HG02885 (cell line): Measurements from ENCODE around the gene ASF1A.

ENCODE experiments used
- ATAC-seq: cut with Tn5 transposase; IDR thresholded peaks from one replicate; pipeline ENCODE4 v1.9.1; 2021; ENCODE audit warnings: mild to moderate bottlenecking; ENCODE audit not compliant: unreplicated experiment, poor library complexity

The ASF1A gene

GRCh38 chr6:118881440-118882313 is 12.3 kb upstream of the ASF1A start:
- peak; percentile 89 for ATAC-seq

GRCh38 chr6:118882314-118882905 is 11.5 kb upstream of the ASF1A start:
- ATAC-seq, result no peak

- no peak for ATAC-seq
Observed at GRCh38 chr6:118886641-118887040, 7.3 kb upstream of the ASF1A start.

- no peak for ATAC-seq
Observed at GRCh38 chr6:118889163-118889562, 4.8 kb upstream of the ASF1A start.

- peak; percentile 27 for ATAC-seq
Observed at GRCh38 chr6:118890997-118891790, 2.8 kb upstream of the ASF1A start.

- ATAC-seq, result no peak
Observed at GRCh38 chr6:118892355-118892991, 1.5 kb upstream of the ASF1A start.

- peak; percentile 17 for ATAC-seq
Observed at GRCh38 chr6:118893064-118893806, 717 bp upstream of the ASF1A start.

- peak; percentile 37 for ATAC-seq
Observed at GRCh38 chr6:118894425-118895260, 691 bp downstream of the ASF1A start.

- ATAC-seq, result no peak
Observed at GRCh38 chr6:118895261-118895560, 1.3 kb downstream of the ASF1A start.

- ATAC-seq, result no peak
Observed at GRCh38 chr6:118895859-118896258, 1.9 kb downstream of the ASF1A start.

- peak; percentile 22 for ATAC-seq
Observed at GRCh38 chr6:118896339-118897136, 2.6 kb downstream of the ASF1A start.

GRCh38 chr6:118897386-118897785 is 3.4 kb downstream of the ASF1A start:
- no peak for ATAC-seq

- no peak for ATAC-seq
Observed at GRCh38 chr6:118899948-118900347, 6.0 kb downstream of the ASF1A start.

GRCh38 chr6:118902726-118903125 is 8.8 kb downstream of the ASF1A start:
- no peak for ATAC-seq

- no peak for ATAC-seq
Observed at GRCh38 chr6:118903138-118903537, 9.2 kb downstream of the ASF1A start.

GRCh38 chr6:118903691-118904090 is 9.7 kb downstream of the ASF1A start:
- no peak for ATAC-seq

GRCh38 chr6:118905084-118905483 is 11.1 kb downstream of the ASF1A start:
- ATAC-seq, result no peak

GRCh38 chr6:118905851-118906250 is 11.9 kb downstream of the ASF1A start:
- no peak for ATAC-seq
